Neuronal stem cell (in vitro differentiated cells): ENCODE data around the gene IL13RA1.
A peak's percentile ranks its signal among the peaks of the same experiment; 100 is the strongest.

Experiments
- DNase-seq: peaks from one replicate; pipeline ENCODE4 v3.0.0-alpha.2; 2013; ENCODE audit warnings: low spot score
- H2AFZ ChIP-seq: one replicate; pipeline ENCODE4 v1.6.1; 2013; ENCODE audit warnings: mild to moderate bottlenecking, low read length, inconsistent platforms
- H2AK5ac ChIP-seq: 2 replicates; pipeline ENCODE4 v1.6.1; 2013; ENCODE audit warnings: low read depth, mild to moderate bottlenecking, inconsistent platforms, low read length, moderate library complexity, mixed read lengths
- H2BK120ac ChIP-seq: 2 replicates; pipeline ENCODE4 v1.6.1; 2013; ENCODE audit warnings: low read depth, mild to moderate bottlenecking, inconsistent platforms, low read length, moderate library complexity, mixed read lengths
- H2BK12ac ChIP-seq: one replicate; pipeline ENCODE4 v1.6.1; 2013; ENCODE audit warnings: low read length, inconsistent platforms
- H2BK15ac ChIP-seq: 2 replicates; pipeline ENCODE4 v1.6.1; 2013; ENCODE audit warnings: mild to moderate bottlenecking, low read length, inconsistent platforms, mixed read lengths
- H2BK5ac ChIP-seq: one replicate; pipeline ENCODE4 v1.6.1; 2013; ENCODE audit warnings: inconsistent platforms, mild to moderate bottlenecking, low read length, moderate library complexity
- H3K14ac ChIP-seq: one replicate; pipeline ENCODE4 v1.6.1; 2013; ENCODE audit warnings: low read length, inconsistent platforms
- H3K18ac ChIP-seq: 2 replicates; pipeline ENCODE4 v1.6.1; 2013; ENCODE audit warnings: low read length, inconsistent platforms
- H3K23ac ChIP-seq: 2 replicates; pipeline ENCODE4 v1.6.1; 2013; ENCODE audit warnings: low read depth, mild to moderate bottlenecking, mixed read lengths, low read length, inconsistent platforms; ENCODE audit not compliant: poor library complexity
- H3K27ac ChIP-seq: replicated peaks from 3 replicates; pipeline ENCODE4 v1.5.1; 2013; ENCODE audit warnings: low read length, inconsistent platforms
- H3K27me3 ChIP-seq, 3 experiments: 2 replicates each; pipeline ENCODE4 v1.6.1; 2013; ENCODE audit warnings: low read length in 3 of 3, mild to moderate bottlenecking in 2 of 3, inconsistent platforms in 1 of 3, low read depth in 1 of 3, mixed read lengths in 1 of 3, moderate library complexity in 1 of 3; ENCODE audit not compliant: control insufficient read depth in 3 of 3, insufficient read depth in 3 of 3
- H3K36me3 ChIP-seq, 2 donors: replicated peaks in 1 of 2; 2 replicates each; pipeline ENCODE4 v1.6.1; 2013; ENCODE audit warnings: low read length in 2 of 2; ENCODE audit not compliant: control insufficient read depth in 2 of 2, insufficient read depth in 2 of 2
- H3K4ac ChIP-seq: 2 replicates; pipeline ENCODE4 v1.6.1; 2013; ENCODE audit warnings: inconsistent platforms, mild to moderate bottlenecking, low read length, moderate library complexity
- H3K4me1 ChIP-seq, 2 donors: 1 replicate in 1 of 2; 2 replicates in 1 of 2; pipeline ENCODE4 v1.6.1; 2013; ENCODE audit warnings: low read length in 2 of 2, low read depth in 1 of 2; ENCODE audit not compliant: control insufficient read depth in 2 of 2, insufficient read depth in 1 of 2
- H3K4me2 ChIP-seq: one replicate; pipeline ENCODE4 v1.6.1; 2013; ENCODE audit warnings: mild to moderate bottlenecking, low read length, inconsistent platforms; ENCODE audit not compliant: insufficient read depth, poor library complexity, severe bottlenecking
- H3K4me3 ChIP-seq, 2 donors: 2 replicates each; pipeline ENCODE4 v1.5.1; 2013; ENCODE audit warnings: low read length in 2 of 2, mild to moderate bottlenecking in 2 of 2, inconsistent platforms in 1 of 2, moderate library complexity in 1 of 2
- H3K79me1 ChIP-seq: one replicate; pipeline ENCODE4 v1.6.1; 2013; ENCODE audit warnings: low read depth, mild to moderate bottlenecking, inconsistent platforms, low read length, moderate library complexity
- H3K9ac ChIP-seq: one replicate; pipeline ENCODE4 v1.6.1; 2013; ENCODE audit warnings: mild to moderate bottlenecking, low read depth, low read length, inconsistent platforms; ENCODE audit not compliant: poor library complexity
- H3K9me3 ChIP-seq, 2 donors: replicated peaks in 1 of 2; 2 replicates each; pipeline versions ENCODE3 to v1.6.1; 2013; ENCODE audit warnings: low read length in 2 of 2, mild to moderate bottlenecking in 2 of 2, inconsistent platforms in 1 of 2, low read depth in 1 of 2, mixed read lengths in 1 of 2, moderate library complexity in 1 of 2; ENCODE audit not compliant: control insufficient read depth in 2 of 2, insufficient read depth in 1 of 2
- H4K8ac ChIP-seq: one replicate; pipeline ENCODE4 v1.6.1; 2013; ENCODE audit warnings: low read depth, mild to moderate bottlenecking, inconsistent platforms, low read length, moderate library complexity
- H4K91ac ChIP-seq: one replicate; pipeline ENCODE4 v1.6.1; 2013; ENCODE audit warnings: low read length, low read depth, mild to moderate bottlenecking, inconsistent platforms; ENCODE audit not compliant: poor library complexity
- WGBS, 2 donors: extraction: QIAGEN DNeasy Blood & Tissue Kit; methylation state at CpG; one replicate each; pipeline ENCODE4 v1.1.7; 2013; ENCODE audit warnings: missing lambda C conversion rate in 2 of 2, mixed read lengths in 1 of 2; ENCODE audit not compliant: insufficient read length in 2 of 2, insufficient replicate concordance in 1 of 2; ENCODE audit errors: extremely low coverage in 2 of 2; 5-methylcytosine and 5-hydroxymethylcytosine counted together

The IL13RA1 gene

DNA sequence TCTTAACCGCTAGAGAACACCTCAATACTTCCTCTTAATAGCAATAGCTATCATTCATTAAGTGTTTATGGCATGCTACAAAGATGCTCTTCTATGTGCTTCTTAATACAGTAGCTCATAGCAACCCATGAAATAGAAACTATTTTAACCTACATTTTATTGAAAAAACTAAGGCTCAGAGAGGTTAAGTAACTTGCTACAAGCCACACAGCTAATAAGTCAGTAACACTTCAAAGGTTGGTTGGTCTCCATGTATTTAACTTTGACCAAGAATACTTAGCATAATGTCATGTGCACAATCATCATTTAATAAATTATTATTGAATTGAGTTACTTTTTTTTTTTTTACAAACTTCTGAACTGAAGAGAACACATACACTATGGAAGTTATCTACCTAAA lies 36.1 kb downstream of the IL13RA1 start:
- whole genome bisulfite sequencing, 2 donors, result no CpG with 5 or more reads among the region's 1 CpG

DNA sequence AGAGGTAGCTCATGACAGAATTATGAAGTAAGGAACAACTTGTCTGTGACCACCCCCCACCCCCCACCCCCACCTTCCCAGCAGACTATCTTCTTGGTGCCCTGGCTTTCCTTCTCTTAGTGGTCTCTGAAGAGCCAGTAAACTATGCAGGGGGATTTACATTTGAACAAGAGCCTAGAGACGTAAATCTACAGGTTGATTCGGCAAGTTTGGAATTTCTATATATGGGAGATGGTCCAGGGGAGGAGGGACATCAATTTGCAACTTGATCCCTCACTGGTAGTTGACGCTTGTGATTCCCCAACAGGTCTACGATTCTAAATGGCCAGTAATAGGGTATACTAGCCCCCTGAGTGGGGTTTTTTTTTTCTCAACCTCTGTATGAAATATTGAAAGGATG lies 36.7 kb downstream of the IL13RA1 start:
- no CpG with 5 or more reads among the region's 4 CpGs for WGBS, 2 donors
- no peak for DNase-seq
- Histone ChIP-seq H3K23ac (no peak overlapping the region), H3K79me1 (no peaks in the 10 kb centered on the region), H3K18ac (no peak overlapping the region), H2BK5ac (no peak overlapping the region), H4K91ac (no peak overlapping the region), H2AK5ac (no peak overlapping the region), H3K36me3 (peaks cover 0 to 6% of the 10 kb centered on the region in 2 donors), H3K27ac (no peak overlapping the region), H3K4me1 (no peaks in the 10 kb centered on the region), H3K14ac (no peak overlapping the region), H2BK120ac (no peak overlapping the region), H3K4ac (no peak overlapping the region), H2AFZ (no peak overlapping the region), H3K4me3 (no peak overlapping the region), H3K27me3 (no peaks in the 10 kb centered on the region), H2BK12ac (no peak overlapping the region), H2BK15ac (no peak overlapping the region), H3K4me2 (no peak overlapping the region), H4K8ac (no peak overlapping the region), H3K9me3 (no peaks in the 10 kb centered on the region), H3K9ac (no peak overlapping the region)

More for the DNA sequence above, 36.1 kb downstream of the IL13RA1 start:
- H3K79me1 ChIP-seq, result no peaks in the 10 kb centered on the region
- no peaks in the 10 kb centered on the region for H3K27me3 ChIP-seq
- H2BK15ac ChIP-seq, result no peak overlapping the region
- no peak overlapping the region for H3K4me2 ChIP-seq
- no peak overlapping the region for H3K9ac ChIP-seq
- H4K8ac ChIP-seq, result no peak overlapping the region
- no peak overlapping the region for H3K18ac ChIP-seq
- no peak overlapping the region for H2AK5ac ChIP-seq
- no peaks in the 10 kb centered on the region for H3K9me3 ChIP-seq
- H3K23ac ChIP-seq, result no peak overlapping the region
- H3K4me1 ChIP-seq, result no peaks in the 10 kb centered on the region
- H2AFZ ChIP-seq, result no peak overlapping the region
- no peak overlapping the region for H3K27ac ChIP-seq
- DNase-seq, result no peak
- H2BK5ac ChIP-seq, result no peak overlapping the region
- no peak overlapping the region for H3K14ac ChIP-seq
- H2BK12ac ChIP-seq, result no peak overlapping the region
- peaks cover 0 to 6% of the 10 kb centered on the region in 2 donors for H3K36me3 ChIP-seq
- no peak overlapping the region for H4K91ac ChIP-seq
- H3K4me3 ChIP-seq, result no peak overlapping the region
- H3K4ac ChIP-seq, result no peak overlapping the region
- H2BK120ac ChIP-seq, result no peak overlapping the region

DNA sequence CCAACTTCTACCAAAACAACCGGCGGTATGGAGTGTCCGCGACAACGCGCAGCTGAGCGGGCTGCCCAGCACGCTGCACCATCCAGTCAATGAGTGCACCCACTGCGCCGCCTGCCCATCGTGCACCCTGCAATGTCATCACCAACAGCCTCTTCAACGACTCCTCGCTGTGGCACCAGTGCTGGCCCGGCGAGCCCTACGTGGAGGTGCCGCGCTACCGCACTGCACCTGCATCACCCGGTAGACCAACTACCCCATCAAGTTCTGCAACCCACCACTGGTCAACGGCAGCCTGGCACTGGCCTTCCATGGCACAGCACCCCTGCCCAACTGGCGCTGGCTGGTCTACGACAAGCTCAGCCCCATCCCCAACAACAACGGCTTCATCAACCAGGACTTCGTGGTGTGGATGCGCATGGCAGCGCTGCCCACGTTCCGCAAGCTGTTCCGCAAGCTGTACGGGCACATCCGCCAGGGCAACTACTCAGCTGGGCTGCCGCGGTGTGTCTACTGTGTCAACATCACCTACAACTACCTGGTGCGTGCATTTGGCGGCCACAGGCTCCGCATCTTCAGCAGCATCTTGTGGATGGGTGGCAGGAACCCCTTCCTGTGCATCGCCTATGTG lies 42.8 kb downstream of the IL13RA1 start:
- Histone ChIP-seq H3K4me1 (no peaks in the 10 kb centered on the region), H2BK15ac (no peak overlapping the region), H3K9ac (no peak overlapping the region), H3K4me2 (peak overlapping the region; percentile 2), H3K27me3 (no peaks in the 10 kb centered on the region), H2BK5ac (no peak overlapping the region), H3K4ac (no peak overlapping the region), H3K4me3 (no peak overlapping the region), H4K91ac (no peak overlapping the region), H2BK120ac (no peak overlapping the region), H3K23ac (no peak overlapping the region), H3K36me3 (no peaks in the 10 kb centered on the region), H2BK12ac (peak overlapping the region; percentile 41), H2AFZ (no peak overlapping the region), H3K79me1 (no peaks in the 10 kb centered on the region), H3K27ac (no peak overlapping the region), H3K18ac (peak overlapping the region; percentile 38), H4K8ac (no peak overlapping the region), H3K9me3 (no peaks in the 10 kb centered on the region), H3K14ac (no peak overlapping the region), H2AK5ac (no peak overlapping the region)
- DNase-seq, result no peak
- WGBS, 2 donors, result no CpG with 5 or more reads among the region's 38 CpGs

DNA sequence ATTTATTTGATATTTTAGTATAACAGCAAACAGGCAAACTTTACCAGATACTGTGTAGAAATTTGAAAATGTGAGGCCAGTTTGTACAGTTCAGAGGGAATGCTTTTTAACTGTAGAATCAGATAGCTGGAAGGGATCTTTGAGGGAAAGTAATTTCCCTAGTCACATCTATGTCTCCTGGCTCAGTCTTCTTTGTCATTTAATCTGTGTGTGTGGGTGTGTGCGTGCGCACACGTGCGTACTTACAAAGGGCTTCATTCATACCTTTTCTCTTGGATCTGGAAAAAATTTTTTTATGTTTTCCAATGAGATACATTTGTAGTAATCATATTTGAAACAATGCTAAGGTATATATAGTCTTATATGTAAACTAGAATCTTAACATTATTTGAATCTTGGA lies 44.6 kb downstream of the IL13RA1 start:
- Histone ChIP-seq H3K4ac (no peak overlapping the region), H3K9ac (no peak overlapping the region), H3K4me3 (no peak overlapping the region), H3K36me3 (no peaks in the 10 kb centered on the region), H3K9me3 (no peaks in the 10 kb centered on the region), H2BK12ac (no peak overlapping the region), H2AFZ (no peak overlapping the region), H2BK5ac (no peak overlapping the region), H3K4me1 (no peaks in the 10 kb centered on the region), H2AK5ac (no peak overlapping the region), H4K8ac (no peak overlapping the region), H3K27ac (no peak overlapping the region), H3K23ac (no peak overlapping the region), H3K18ac (no peak overlapping the region), H4K91ac (no peak overlapping the region), H3K79me1 (no peaks in the 10 kb centered on the region), H3K27me3 (no peaks in the 10 kb centered on the region), H2BK15ac (no peak overlapping the region), H2BK120ac (no peak overlapping the region), H3K4me2 (no peak overlapping the region), H3K14ac (no peak overlapping the region)
- no peak for DNase-seq
- WGBS, 2 donors, result no CpG with 5 or more reads among the region's 4 CpGs
